ENCODE results near the gene RNF26. TPM values are rescaled to one million over a fixed set of nuclear protein-coding genes. Genes with fewer than 3 reads are reported as not detected.

RNF26 gene
- total RNA-seq, 1 donor from 2014 or later: 34.2 TPM

GRCh38 chr11:119374632-119375336, 40.5 kb downstream of the RNF26 start:
- no peak for TF ChIP-seq CTCF (IDR thresholded peaks at IDR 0.05; ENCODE audit: unreplicated experiment)
- peaks cover 34% of the 10 kb centered on the region for H3K4me1 Mint-ChIP-seq (ENCODE audit: low read depth)
- no peak overlapping the region for H3K27ac Mint-ChIP-seq
- H3K9me3 Mint-ChIP-seq (ENCODE audit: low read depth): no peaks in the 10 kb centered on the region
- H3K36me3 Mint-ChIP-seq (ENCODE audit: insufficient read depth): no peaks in the 10 kb centered on the region
- no peak for DNase-seq (ENCODE audit: low spot score, unreplicated experiment)
- peaks cover 9% of the 10 kb centered on the region for H3K27me3 Mint-ChIP-seq
- no peak overlapping the region for H3K4me3 Mint-ChIP-seq (ENCODE audit: low read depth)

- no peak for DNase-seq (ENCODE audit: low spot score, unreplicated experiment)
- Mint-ChIP-seq H3K4me3 (ENCODE audit: low read depth) (no peak overlapping the region), H3K27me3 (peaks cover 10% of the 10 kb centered on the region), H3K9me3 (ENCODE audit: low read depth) (no peaks in the 10 kb centered on the region), H3K36me3 (ENCODE audit: insufficient read depth) (no peaks in the 10 kb centered on the region), H3K4me1 (ENCODE audit: low read depth) (peaks cover 26% of the 10 kb centered on the region), H3K27ac (no peak overlapping the region)
- TF ChIP-seq CTCF (IDR thresholded peaks at IDR 0.05; ENCODE audit: unreplicated experiment): no peak
These were observed 41.2 kb downstream of the RNF26 start for GRCh38 chr11:119375337-119376196.

DNA sequence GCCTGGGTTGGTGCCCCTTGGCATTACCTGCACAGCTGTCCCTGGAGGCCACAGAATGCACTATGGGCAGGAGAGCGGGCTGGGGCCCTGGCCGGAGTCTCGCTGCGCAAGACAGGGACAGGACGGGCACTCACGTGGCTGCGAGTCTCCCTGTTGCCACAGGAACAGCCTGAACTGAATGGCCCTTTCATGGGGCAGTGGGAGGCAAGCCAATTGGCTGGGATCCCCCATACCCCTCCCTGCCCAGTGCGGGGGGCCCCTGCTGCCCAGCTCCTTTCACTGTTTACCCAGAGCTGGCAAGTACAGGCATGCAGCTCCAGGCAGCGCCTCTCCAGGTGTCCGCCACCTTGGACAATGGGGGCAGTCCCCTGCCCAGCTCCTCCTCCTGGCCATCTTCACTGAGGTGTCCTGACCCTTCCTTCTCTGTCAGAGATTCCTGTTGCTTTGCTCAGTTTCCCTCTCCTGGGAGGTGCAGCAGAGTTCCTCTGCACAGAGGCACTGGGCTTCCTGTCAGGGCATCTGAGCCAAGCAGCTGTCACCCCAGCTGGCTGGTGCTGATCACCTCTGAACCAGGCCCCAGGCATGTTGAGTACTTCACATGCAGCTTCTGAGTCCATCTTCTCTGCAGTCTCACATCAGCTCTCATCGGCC, 42.0 kb downstream of the RNF26 start:
- no peak for DNase-seq (ENCODE audit: low spot score, unreplicated experiment)
- no peaks in the 10 kb centered on the region for H3K36me3 Mint-ChIP-seq (ENCODE audit: insufficient read depth)
- no peak overlapping the region for H3K4me3 Mint-ChIP-seq (ENCODE audit: low read depth)
- no peak for TF ChIP-seq CTCF (IDR thresholded peaks at IDR 0.05; ENCODE audit: unreplicated experiment)
- no peak overlapping the region for H3K27ac Mint-ChIP-seq
- peaks cover 29% of the 10 kb centered on the region for H3K4me1 Mint-ChIP-seq (ENCODE audit: low read depth)
- H3K27me3 Mint-ChIP-seq: peaks cover 15% of the 10 kb centered on the region
- H3K9me3 Mint-ChIP-seq (ENCODE audit: low read depth): no peaks in the 10 kb centered on the region

DNA sequence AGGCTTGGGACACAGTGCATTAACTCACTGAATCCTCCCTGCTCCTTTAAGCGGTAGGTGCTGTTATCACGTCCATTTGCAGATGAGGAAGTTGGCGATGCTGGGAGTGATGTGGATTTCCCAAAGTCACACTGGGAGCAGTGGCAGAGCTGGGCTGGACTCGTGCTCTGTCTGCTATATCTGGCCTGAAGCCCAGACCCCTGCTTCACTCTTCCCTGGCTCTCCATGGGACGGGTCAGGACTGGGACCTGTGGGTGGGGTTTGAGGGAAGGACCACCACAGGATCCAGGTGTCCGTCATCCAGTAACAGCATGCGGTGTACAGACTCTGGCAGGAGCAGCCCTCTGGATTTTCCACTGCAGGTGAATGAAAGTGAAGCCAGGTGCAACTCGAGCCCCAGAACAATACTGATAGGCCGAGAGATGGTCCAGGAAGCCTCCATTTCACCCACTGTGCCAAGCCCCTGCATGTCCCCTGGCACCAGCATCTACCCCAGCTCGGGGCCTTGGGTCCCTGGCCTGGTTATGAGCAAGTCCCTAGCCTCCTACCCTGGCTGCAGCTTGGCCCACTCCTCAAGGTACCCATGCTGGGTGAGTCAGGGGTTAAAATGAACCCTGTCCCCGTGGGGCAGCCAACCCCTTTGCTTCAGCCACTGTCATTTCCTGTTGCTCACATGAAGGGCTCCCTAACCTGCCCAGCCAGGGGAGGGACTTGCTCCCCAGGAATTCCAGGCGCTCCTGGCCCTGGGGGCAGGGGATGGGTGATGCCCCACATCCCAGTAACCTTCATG, 43.0 kb downstream of the RNF26 start:
- TF ChIP-seq CTCF (IDR thresholded peaks at IDR 0.05; ENCODE audit: unreplicated experiment): no peak
- Mint-ChIP-seq H3K4me3 (ENCODE audit: low read depth) (no peak overlapping the region), H3K27me3 (peaks cover 18% of the 10 kb centered on the region), H3K36me3 (ENCODE audit: insufficient read depth) (no peaks in the 10 kb centered on the region), H3K9me3 (ENCODE audit: low read depth) (no peaks in the 10 kb centered on the region), H3K27ac (no peak overlapping the region), H3K4me1 (ENCODE audit: low read depth) (peaks cover 30% of the 10 kb centered on the region)
- no peak for DNase-seq (ENCODE audit: low spot score, unreplicated experiment)

All from progenitor cell of endocrine pancreas (in vitro differentiated cells).